Measurements from ENCODE around the gene GLCE. TPM values are rescaled to one million over a fixed set of nuclear protein-coding genes. Genes with fewer than 3 reads are reported as not detected.
A peak's percentile ranks its signal among the peaks of the same experiment; 100 is the strongest.

GLCE gene
- total RNA-seq, 4 donors from 2014 or later = 4.8 to 6.6 (median 5.6) TPM

DNA sequence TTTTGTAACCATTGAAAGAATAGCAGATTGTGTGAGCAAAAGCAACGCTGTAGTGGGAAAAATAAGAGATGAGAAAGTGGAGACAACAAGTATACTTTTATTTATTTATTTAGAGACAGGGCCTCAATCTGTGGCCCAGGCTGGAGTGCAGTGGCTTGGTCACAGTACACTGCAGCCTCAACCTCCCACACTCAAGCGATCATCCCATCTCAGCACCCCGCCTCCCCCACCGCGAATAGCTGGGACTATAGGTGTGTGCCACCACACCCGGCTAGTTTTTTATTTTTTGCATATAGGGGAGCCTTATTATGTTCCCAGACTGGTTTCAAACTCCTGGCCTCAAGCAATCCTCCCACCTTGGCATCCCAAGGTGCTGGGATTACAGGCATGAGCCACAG lies 1.6 kb upstream of the GLCE start:
- in situ Hi-C loops (cut with MboI; ENCODE audit: low sequenced_read_pairs in 4 of 4) (no loop called here), intact Hi-C loops (cut with DNase I; ENCODE audit: low total_unique reads) (no loop called here)
- TF ChIP-seq, protein P1, sequence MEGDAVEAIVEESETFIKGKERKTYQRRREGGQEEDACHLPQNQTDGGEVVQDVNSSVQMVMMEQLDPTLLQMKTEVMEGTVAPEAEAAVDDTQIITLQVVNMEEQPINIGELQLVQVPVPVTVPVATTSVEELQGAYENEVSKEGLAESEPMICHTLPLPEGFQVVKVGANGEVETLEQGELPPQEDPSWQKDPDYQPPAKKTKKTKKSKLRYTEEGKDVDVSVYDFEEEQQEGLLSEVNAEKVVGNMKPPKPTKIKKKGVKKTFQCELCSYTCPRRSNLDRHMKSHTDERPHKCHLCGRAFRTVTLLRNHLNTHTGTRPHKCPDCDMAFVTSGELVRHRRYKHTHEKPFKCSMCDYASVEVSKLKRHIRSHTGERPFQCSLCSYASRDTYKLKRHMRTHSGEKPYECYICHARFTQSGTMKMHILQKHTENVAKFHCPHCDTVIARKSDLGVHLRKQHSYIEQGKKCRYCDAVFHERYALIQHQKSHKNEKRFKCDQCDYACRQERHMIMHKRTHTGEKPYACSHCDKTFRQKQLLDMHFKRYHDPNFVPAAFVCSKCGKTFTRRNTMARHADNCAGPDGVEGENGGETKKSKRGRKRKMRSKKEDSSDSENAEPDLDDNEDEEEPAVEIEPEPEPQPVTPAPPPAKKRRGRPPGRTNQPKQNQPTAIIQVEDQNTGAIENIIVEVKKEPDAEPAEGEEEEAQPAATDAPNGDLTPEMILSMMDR (IDR thresholded peaks at IDR 0.05 in 4 of 5, conservative IDR thresholded peaks at IDR 0.05 in 1 of 5) = no peak
- no peak for TF ChIP-seq POLR2A (IDR thresholded peaks at IDR 0.05)
- ATAC-seq (no peak), DNase-seq (no peak)
- Histone ChIP-seq H3K9me3 (no peaks in the 10 kb centered on the region), H3K27me3 (no peaks in the 10 kb centered on the region), H3K4me1 (peaks cover 6 to 8% of the 10 kb centered on the region in 2 donors), H3K4me3 (no peak overlapping the region), H3K27ac (no peak overlapping the region), H3K36me3 (no peaks in the 10 kb centered on the region)

DNA sequence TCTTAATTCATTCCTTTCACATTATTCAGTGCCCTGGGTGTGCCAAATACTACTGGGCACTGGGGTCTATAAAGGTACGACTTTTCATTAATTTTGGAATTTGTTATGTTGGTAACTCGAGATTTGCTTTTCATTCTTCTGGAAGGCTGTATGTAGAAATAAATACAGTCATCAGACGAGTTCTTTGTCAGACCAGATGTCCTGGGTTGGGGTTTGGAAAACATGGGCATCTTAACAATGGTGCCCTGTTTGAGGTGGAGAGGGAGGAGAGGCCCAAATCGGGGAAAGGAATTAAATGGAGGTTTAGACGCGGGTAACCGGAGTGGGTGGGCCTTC lies 662 bp upstream of the GLCE start:
- Histone ChIP-seq H3K4me3 (peak overlapping the region; percentile 79 to 98 (median 94)), H3K9me3 (no peaks in the 10 kb centered on the region), H3K27ac (peak overlapping the region; percentile 78 to 89 (median 86)), H3K27me3 (no peaks in the 10 kb centered on the region), H3K36me3 (no peaks in the 10 kb centered on the region), H3K4me1 (peaks cover 6 to 8% of the 10 kb centered on the region in 2 donors)
- TF ChIP-seq, protein P1 (IDR thresholded peaks at IDR 0.05 in 4 of 5, conservative IDR thresholded peaks at IDR 0.05 in 1 of 5) = no peak
- no peak for TF ChIP-seq POLR2A (IDR thresholded peaks at IDR 0.05)
- intact Hi-C loops (cut with DNase I; ENCODE audit: low total_unique reads) (loop anchor here (1.0 to 5.0 kb wide), 6 partner anchors 63 to 293 kb away; partner anchors contain the start of genes KIF23 and RPLP1), in situ Hi-C loops (cut with MboI; ENCODE audit: low sequenced_read_pairs in 4 of 4) (no loop called here)
- DNase-seq (no peak), ATAC-seq (no peak)

DNA sequence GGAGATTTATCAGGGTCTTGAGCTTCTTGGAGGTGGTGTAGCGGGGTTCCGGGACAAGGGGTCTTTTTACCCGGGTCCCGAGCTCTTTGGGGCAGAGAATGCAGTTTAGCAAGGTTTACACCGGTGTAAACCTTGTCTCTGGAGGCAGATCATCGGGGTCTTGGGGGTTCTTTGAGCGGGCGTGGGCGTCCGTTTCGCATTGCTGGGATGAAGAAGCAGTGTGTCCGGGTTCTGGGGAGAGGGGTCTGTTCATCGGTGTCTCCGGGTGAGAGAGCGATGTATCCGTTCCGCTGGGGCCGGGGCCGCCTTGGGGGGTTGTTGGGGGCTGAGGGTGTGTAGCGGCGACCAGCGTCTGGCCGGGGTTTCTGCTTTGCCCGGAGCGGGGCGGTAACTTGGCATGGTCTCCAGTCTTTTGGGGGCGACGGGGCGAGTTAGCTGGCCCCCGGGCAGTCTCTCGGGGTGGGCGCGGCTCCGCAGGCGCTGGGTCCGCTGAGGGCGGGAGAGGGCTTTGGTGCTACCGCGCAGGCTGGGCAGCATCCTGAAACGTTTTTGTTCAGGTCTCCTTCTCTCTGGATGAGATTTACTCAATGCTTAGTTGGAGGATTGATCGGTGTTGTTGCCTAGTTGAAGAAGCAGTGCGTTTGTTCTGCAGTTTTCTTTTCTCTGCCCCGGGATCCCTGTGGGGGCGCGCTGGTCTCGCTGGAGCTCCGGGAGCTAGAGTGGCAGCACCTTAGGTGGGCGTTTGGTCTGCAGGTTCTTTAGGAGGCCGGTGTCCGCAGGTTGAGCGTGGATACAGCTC lies 843 bp downstream of the GLCE start:
- Histone ChIP-seq H3K27ac (peak overlapping the region; percentile 78 to 89 (median 86)), H3K9me3 (no peaks in the 10 kb centered on the region), H3K4me1 (peaks cover 6 to 8% of the 10 kb centered on the region in 2 donors), H3K36me3 (no peaks in the 10 kb centered on the region), H3K4me3 (peak overlapping the region; percentile 79 to 98 (median 94)), H3K27me3 (no peaks in the 10 kb centered on the region)
- intact Hi-C loops (cut with DNase I; ENCODE audit: low total_unique reads) (loop anchor here (2.0 to 5.0 kb wide), 3 partner anchors 61 to 104 kb away; no protein-coding TSS in a partner anchor), in situ Hi-C loops (cut with MboI; ENCODE audit: low sequenced_read_pairs in 4 of 4) (no loop called here)
- DNase-seq (no peak), ATAC-seq (peak in 1 of 2 donors; percentile 9)
- TF ChIP-seq, protein P1 (IDR thresholded peaks at IDR 0.05 in 4 of 5, conservative IDR thresholded peaks at IDR 0.05 in 1 of 5) = peak in 1 of 5 experiments; percentile 34
- TF ChIP-seq POLR2A (IDR thresholded peaks at IDR 0.05) = no peak

DNA sequence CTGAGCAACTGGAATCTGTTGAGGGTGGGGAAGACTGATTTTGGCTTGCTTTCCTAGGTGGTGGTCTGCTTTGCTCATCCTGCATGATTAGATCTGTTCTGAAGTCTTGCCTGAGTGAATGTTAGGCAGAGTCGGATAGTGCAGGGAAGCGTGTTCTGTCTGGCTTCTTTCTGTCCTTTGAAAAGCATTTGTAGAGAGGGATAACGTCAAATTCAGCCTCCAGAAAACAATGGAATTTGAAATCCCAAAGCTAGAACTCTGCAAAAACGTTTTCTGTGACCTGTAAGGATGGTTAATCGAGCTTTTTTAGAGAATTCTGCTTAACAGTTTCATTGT lies 1.4 kb downstream of the GLCE start:
- H3K9me3 ChIP-seq = no peaks in the 10 kb centered on the region
- intact Hi-C loops (cut with DNase I; ENCODE audit: low total_unique reads) = loop anchor here (2.0 to 5.0 kb wide), 3 partner anchors 60 to 103 kb away; no protein-coding TSS in a partner anchor
- H3K27ac ChIP-seq = no peak overlapping the region
- H3K4me1 ChIP-seq = peaks cover 6 to 8% of the 10 kb centered on the region in 2 donors
- in situ Hi-C loops (cut with MboI; ENCODE audit: low sequenced_read_pairs in 4 of 4) = no loop called here
- H3K4me3 ChIP-seq = peak overlapping the region; percentile 79 to 98 (median 94)
- ATAC-seq (no peak), DNase-seq (no peak)
- H3K36me3 ChIP-seq = no peaks in the 10 kb centered on the region
- H3K27me3 ChIP-seq = no peaks in the 10 kb centered on the region
- TF ChIP-seq, protein P1 (IDR thresholded peaks at IDR 0.05 in 4 of 5, conservative IDR thresholded peaks at IDR 0.05 in 1 of 5) = no peak
- TF ChIP-seq POLR2A (IDR thresholded peaks at IDR 0.05) = no peak
